Calu3 (cell line): Measurements from ENCODE around the gene DERA. TPM values are rescaled to one million over a fixed set of nuclear protein-coding genes. Genes with fewer than 3 reads are reported as not detected.

Experiments used
- BruUV-seq: library from RNA; stranded (reverse); fragments of 400-500 nt; replicated peaks from 2 replicates; lab custom pipeline; 2021; lab: Mats Ljungman, UMichigan
- CTCF ChIA-PET: fragments of 300-600 bp; sonication (Branson Sonifier 250); formaldehyde crosslinking; loops from one replicate; lab custom pipeline; 2022; ENCODE audit warnings: antibody characterized with exemption; lab: Charles Lee
- DNase-seq: peaks from one replicate; pipeline ENCODE4 v3.0.0; 2022
- H3K27ac Mint-ChIP-seq: one replicate; pipeline ENCODE4 v1.8.0; 2022; ENCODE audit warnings: mixed read lengths; ENCODE audit not compliant: unreplicated experiment
- H3K27me3 Mint-ChIP-seq: one replicate; pipeline ENCODE4 v1.8.0; 2022; ENCODE audit warnings: mixed read lengths; ENCODE audit not compliant: unreplicated experiment
- H3K36me3 Mint-ChIP-seq: one replicate; pipeline ENCODE4 v1.8.0; 2022; ENCODE audit warnings: mild to moderate bottlenecking, moderate library complexity, mixed read lengths; ENCODE audit not compliant: insufficient read depth, unreplicated experiment
- H3K4me1 Mint-ChIP-seq: one replicate; pipeline ENCODE4 v1.8.0; 2022; ENCODE audit warnings: mild to moderate bottlenecking, low read depth, mixed read lengths; ENCODE audit not compliant: unreplicated experiment
- H3K4me3 Mint-ChIP-seq: one replicate; pipeline ENCODE4 v1.8.0; 2022; ENCODE audit warnings: mild to moderate bottlenecking, low read depth, moderate library complexity, mixed read lengths; ENCODE audit not compliant: unreplicated experiment
- H3K9me3 Mint-ChIP-seq: one replicate; pipeline ENCODE4 v1.8.0; 2022; ENCODE audit warnings: low read depth, mixed read lengths; ENCODE audit not compliant: unreplicated experiment
- intact Hi-C: fragments of 100-400 bp; cut with micrococcal nuclease; formaldehyde crosslinking; loops from one replicate; pipeline ENCODE4 v1.10.0; 2022; ENCODE audit not compliant: unreplicated experiment
- total RNA-seq: library from RNA; stranded (reverse); gene quantifications from 2 replicates; pipeline ENCODE4 v1.2.3, GENCODE V29; 2022
- TF ChIP-seq, protein P1 (sequence below): fragments of 200-600 bp; IDR thresholded peaks from one replicate; pipeline ENCODE4 v1.8.0; 2022; ENCODE audit warnings: antibody characterized with exemption; ENCODE audit not compliant: unreplicated experiment

Gene DERA
- total RNA-seq, 1 experiment from 2014 or later, result 29.8 TPM

DNA sequence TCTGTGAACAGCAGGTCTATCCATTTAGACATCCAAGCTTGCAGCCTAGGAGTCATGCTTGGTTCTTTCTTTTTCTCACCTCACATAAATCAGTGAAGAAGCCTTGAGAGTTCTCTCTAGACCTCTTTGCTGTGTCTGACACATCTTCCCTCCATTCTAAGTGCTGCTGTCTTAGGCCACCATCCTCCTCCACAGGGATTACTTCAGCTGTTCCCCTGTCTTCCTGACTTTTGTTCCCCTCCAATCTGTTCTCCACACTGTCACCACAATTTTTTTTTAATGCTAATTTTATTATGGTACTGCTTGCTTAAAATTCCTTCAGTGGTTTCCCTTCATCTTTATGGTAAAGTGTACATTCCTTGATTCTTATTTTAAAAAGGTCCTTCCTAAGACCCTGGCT, 71.8 kb downstream of the DERA start:
- peaks cover 26% of the 10 kb centered on the region for H3K4me1 Mint-ChIP-seq
- H3K9me3 Mint-ChIP-seq, result no peaks in the 10 kb centered on the region
- no peak for DNase-seq
- TF ChIP-seq, protein P1, sequence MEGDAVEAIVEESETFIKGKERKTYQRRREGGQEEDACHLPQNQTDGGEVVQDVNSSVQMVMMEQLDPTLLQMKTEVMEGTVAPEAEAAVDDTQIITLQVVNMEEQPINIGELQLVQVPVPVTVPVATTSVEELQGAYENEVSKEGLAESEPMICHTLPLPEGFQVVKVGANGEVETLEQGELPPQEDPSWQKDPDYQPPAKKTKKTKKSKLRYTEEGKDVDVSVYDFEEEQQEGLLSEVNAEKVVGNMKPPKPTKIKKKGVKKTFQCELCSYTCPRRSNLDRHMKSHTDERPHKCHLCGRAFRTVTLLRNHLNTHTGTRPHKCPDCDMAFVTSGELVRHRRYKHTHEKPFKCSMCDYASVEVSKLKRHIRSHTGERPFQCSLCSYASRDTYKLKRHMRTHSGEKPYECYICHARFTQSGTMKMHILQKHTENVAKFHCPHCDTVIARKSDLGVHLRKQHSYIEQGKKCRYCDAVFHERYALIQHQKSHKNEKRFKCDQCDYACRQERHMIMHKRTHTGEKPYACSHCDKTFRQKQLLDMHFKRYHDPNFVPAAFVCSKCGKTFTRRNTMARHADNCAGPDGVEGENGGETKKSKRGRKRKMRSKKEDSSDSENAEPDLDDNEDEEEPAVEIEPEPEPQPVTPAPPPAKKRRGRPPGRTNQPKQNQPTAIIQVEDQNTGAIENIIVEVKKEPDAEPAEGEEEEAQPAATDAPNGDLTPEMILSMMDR, result no peak
- no peaks in the 10 kb centered on the region for H3K36me3 Mint-ChIP-seq
- intact Hi-C loops, result loop anchor here (10.0 kb wide), 1 partner anchor 382 kb away; no protein-coding TSS in a partner anchor
- no peak overlapping the region for H3K4me3 Mint-ChIP-seq
- CTCF ChIA-PET, result interaction anchor here (0.6 kb wide), 1 partner anchor 665 kb away, joined by 3 read pairs; no protein-coding TSS in a partner anchor
- no peak overlapping the region for H3K27ac Mint-ChIP-seq
- no TSS peak for BruUV-seq
- no peaks in the 10 kb centered on the region for H3K27me3 Mint-ChIP-seq

DNA sequence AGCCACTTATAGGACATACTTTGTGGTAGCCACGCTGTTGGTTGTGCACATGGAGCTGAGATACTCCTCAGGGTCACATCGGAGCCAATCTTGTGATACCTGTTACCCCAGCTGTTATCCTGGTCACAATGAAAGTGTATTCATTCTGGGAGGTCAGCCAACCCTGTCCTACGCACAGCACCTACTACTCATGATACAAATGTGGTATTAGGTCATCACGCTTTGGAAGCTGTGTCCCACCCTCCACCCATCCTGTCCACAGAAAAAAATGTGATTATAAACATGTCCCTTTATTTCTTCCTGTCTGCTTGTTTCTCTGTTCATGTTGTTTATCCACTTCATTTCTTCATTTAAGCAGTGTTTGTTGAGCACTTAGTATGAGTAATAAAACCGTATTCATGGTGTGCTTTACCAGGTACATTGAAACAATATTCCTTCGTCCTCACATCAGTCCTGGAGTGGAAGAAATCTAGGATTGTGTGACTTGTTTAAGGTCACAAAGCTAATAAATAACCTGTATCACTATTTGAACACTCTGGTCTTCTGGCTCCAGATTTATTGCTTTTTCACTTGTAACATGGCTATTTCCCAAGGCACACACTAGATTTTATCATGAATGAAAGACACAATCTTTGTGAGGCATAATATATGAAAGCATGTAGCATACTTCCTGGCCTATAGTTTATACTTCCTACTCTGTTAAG, 73.1 kb downstream of the DERA start:
- TF ChIP-seq, protein P1, result no peak
- H3K36me3 Mint-ChIP-seq, result no peaks in the 10 kb centered on the region
- H3K27ac Mint-ChIP-seq, result no peak overlapping the region
- BruUV-seq, result no TSS peak
- no peak overlapping the region for H3K4me3 Mint-ChIP-seq
- CTCF ChIA-PET, result no interaction called here
- no peak for DNase-seq
- H3K9me3 Mint-ChIP-seq, result no peaks in the 10 kb centered on the region
- H3K4me1 Mint-ChIP-seq, result peaks cover 13% of the 10 kb centered on the region
- intact Hi-C loops, result loop anchor here (10.0 kb wide), 1 partner anchor 381 kb away; no protein-coding TSS in a partner anchor
- H3K27me3 Mint-ChIP-seq, result no peaks in the 10 kb centered on the region

DNA sequence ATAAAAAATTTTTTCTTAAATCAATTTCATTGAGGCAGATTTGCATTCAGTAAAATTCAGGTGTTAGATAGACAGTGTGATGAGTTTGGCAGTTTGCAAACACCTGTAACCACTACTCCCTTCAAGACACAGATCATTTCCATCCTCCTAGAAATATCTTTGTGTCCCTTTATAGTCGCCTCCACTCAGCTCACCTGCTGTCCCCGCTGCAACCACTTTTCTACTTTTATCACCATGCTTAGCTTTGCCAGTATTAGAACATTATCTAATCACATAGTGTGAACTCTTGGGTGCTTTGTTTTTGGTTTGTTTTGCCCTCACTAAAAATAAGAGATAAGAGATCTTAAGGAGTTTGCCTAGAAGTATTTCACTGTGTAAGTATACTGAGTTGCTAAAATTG, 73.8 kb downstream of the DERA start:
- Mint-ChIP-seq H3K36me3 (no peaks in the 10 kb centered on the region), H3K27me3 (no peaks in the 10 kb centered on the region), H3K4me3 (no peak overlapping the region), H3K9me3 (no peaks in the 10 kb centered on the region), H3K4me1 (peaks cover 11% of the 10 kb centered on the region), H3K27ac (no peak overlapping the region)
- intact Hi-C loops, result loop anchor here (10.0 kb wide), 1 partner anchor 380 kb away; no protein-coding TSS in a partner anchor
- BruUV-seq, result no TSS peak
- CTCF ChIA-PET, result no interaction called here
- TF ChIP-seq, protein P1, result no peak
- DNase-seq, result no peak

DNA sequence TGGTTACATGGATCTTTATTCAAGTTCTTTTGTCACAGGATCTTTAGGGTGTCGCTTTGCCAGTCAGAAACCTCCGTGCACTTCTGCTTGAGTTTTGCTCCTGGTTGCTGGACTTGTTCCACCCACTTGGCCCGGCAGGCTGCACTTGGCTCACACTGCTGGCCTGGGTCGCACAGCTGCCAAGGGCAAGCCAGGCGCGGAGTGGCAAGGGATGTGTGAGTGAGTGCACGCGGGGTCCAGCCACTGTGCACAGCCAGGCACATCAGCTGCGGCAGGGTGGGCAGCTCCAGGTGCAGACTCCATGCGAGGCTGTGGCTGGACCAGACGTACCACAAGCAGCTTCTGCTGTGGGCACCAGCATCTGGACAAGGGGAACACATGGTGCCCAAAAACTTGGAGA, 76.6 kb downstream of the DERA start:
- Mint-ChIP-seq H3K9me3 (no peaks in the 10 kb centered on the region), H3K27me3 (no peaks in the 10 kb centered on the region), H3K4me3 (no peak overlapping the region), H3K4me1 (no peaks in the 10 kb centered on the region), H3K36me3 (no peaks in the 10 kb centered on the region), H3K27ac (no peak overlapping the region)
- CTCF ChIA-PET, result no interaction called here
- intact Hi-C loops, result loop anchor here (10.0 kb wide), 1 partner anchor 377 kb away; no protein-coding TSS in a partner anchor
- TF ChIP-seq, protein P1, result no peak
- no peak for DNase-seq
- no TSS peak for BruUV-seq
